Left lung (tissue), 10 donors: ENCODE results near the gene LSM6. TPM values are rescaled to one million over a fixed set of nuclear protein-coding genes. Genes with fewer than 3 reads are reported as not detected.

ENCODE experiments used
- ATAC-seq: fragments of 200-7000 bp; cut with Tn5 transposase; one replicate; pipeline ENCODE4 v1.9.1; 2020; ENCODE audit warnings: moderate library complexity
- DNase-seq, 4 donors: peaks; one replicate each; pipeline ENCODE4 v3.0.0-alpha.2; 2013 to 2020
- H3K27ac ChIP-seq, 2 donors: fragments of 200-600 bp; sonication (generic) in 1 of 2; one replicate each; pipeline versions ENCODE4 v1.5.0 to v1.8.0; 2020 to 2021
- H3K27me3 ChIP-seq, 2 donors: fragments of 200-600 bp; sonication (generic) in 1 of 2; one replicate each; pipeline versions ENCODE4 v1.5.0 to v1.8.0; 2020 to 2021
- H3K36me3 ChIP-seq, 2 donors: fragments of 200-600 bp; sonication (generic) in 1 of 2; one replicate each; pipeline versions ENCODE4 v1.5.0 to v1.8.0; 2020 to 2021
- H3K4me1 ChIP-seq, 2 donors: fragments of 200-600 bp; one replicate each; pipeline ENCODE4 v1.8.0; 2021
- H3K4me3 ChIP-seq, 2 donors: fragments of 200-600 bp; sonication (generic) in 1 of 2; one replicate each; pipeline versions ENCODE4 v1.5.0 to v1.8.0; 2020 to 2021; ENCODE audit warnings: mild to moderate bottlenecking in 1 of 2
- H3K9me3 ChIP-seq, 2 donors: fragments of 200-600 bp; sonication (generic) in 1 of 2; one replicate each; pipeline versions ENCODE4 v1.5.0 to v1.8.0; 2020 to 2021
- CTCF ChIP-seq, 2 donors: fragments of 200-600 bp; sonication (generic) in 1 of 2; IDR thresholded peaks; one replicate each; pipeline versions ENCODE4 v1.5.0 to v1.8.0; 2021; ENCODE audit warnings: antibody characterized with exemption in 2 of 2
- intact Hi-C, 2 donors: fragments of 100-400 bp; cut with DNase I; formaldehyde crosslinking; loops; one replicate each; pipeline versions ENCODE4 v1.11.2 to v1.14.2; 2022
- polyA plus RNA-seq, 6 donors: library from polyadenylated mRNA; unstranded; fragments of 120-200 nt; gene quantifications; one replicate each; pipeline ENCODE4 v1.2.1, GENCODE V29; 2013; ENCODE audit not compliant: insufficient read length in 6 of 6
- total RNA-seq, 2 donors: library from RNA; stranded (reverse); fragmentation: NEBNext Ultra II Directional; extraction: Animal tissue kit (Norgen Biotek cat#: 25700); gene quantifications; one replicate each; pipeline ENCODE4 v1.2.1, GENCODE V29; 2021
- donor health status: DM: no; HTN: yes; CAD: no.
- donor health status: DM: no; HTN: no; CAD: no.

LSM6 gene
- total and polyA plus RNA-seq, 8 donors = 21.8 to 68.4 (median 62.2) TPM

- H3K36me3 ChIP-seq = no peaks in the 10 kb centered on the region
- peaks cover 0 to 8% of the 10 kb centered on the region in 2 donors for H3K9me3 ChIP-seq
- no peaks in the 10 kb centered on the region for H3K4me1 ChIP-seq
- DNase-seq (no peak), ATAC-seq (no peak)
- intact Hi-C loops = no loop called here
- H3K27me3 ChIP-seq = no peaks in the 10 kb centered on the region
- H3K4me3 ChIP-seq = no peak overlapping the region
- H3K27ac ChIP-seq = no peak overlapping the region
- TF ChIP-seq CTCF (IDR thresholded peaks at IDR 0.05) = no peak
Observed at GRCh38 chr4:146155152-146155724, 20.3 kb upstream of the LSM6 start.

DNA sequence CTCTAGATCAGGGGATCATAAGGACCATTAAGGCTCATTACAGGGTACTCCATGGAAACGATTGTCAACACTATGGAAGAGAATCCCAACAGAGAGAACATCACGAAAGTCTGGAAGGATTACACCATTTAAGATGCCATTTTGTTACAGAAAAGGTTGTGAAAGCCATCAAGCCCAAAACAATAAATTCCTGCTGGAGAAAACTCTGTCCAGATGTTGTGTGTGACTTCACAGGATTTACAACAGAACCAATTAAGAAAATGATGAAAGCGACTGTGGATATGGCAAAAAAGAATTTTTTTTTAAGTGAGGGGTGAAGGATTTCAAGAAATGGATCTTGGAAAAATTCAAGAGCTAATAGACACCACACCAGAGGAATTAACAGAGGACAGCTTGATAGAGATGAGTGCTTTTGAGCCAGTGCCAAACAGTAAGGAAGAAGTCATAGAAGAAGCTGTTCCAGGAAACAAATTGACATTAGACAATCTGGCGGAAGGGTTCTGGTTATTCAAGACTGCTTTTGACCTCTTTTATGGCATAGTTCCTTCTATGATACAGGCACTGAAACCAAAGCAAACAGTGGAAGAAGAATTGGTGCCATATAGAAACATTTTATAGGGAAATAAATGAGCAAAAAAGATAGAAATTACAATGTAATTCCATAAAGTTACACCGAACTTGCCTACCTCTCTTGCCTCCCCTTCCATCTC is 17.3 kb upstream of the LSM6 start:
- TF ChIP-seq CTCF (IDR thresholded peaks at IDR 0.05) = no peak
- intact Hi-C loops = no loop called here
- Histone ChIP-seq H3K27me3 (no peaks in the 10 kb centered on the region), H3K4me3 (no peak overlapping the region), H3K36me3 (no peaks in the 10 kb centered on the region), H3K9me3 (peaks cover 0 to 25% of the 10 kb centered on the region in 2 donors), H3K4me1 (no peaks in the 10 kb centered on the region), H3K27ac (no peak overlapping the region)
- ATAC-seq (no peak), DNase-seq (no peak)

DNA sequence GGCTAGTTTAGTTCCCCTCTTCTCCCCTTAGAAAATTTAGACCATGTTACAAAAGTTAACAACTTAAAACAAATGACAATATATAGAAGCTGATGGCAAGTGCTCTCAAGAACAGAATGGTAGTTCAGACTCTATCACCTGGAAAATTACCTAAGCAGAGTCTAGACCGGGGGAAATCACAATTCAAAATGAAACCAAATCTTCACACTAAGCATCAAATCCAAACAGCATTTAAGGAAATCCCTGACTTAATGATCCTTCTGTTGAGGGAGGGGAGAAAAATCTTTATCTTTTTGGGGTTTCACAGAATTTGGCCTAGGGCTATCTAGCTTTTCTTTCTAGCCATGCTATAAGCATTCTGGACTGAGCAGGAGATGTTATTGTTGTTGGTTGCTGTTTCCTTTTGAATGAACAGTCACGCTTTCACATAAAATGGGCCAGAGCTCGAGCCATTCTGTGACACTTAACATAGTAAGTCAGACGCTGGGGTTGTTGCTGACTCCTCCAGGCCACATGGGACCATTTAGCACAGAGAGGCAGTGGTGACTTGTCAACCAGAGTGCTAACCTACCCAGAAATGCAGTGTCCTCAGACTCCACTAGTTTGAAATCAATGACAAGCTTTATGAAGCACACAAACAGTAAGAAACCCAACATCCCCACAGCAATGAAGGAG is 16.0 kb upstream of the LSM6 start:
- Histone ChIP-seq H3K27me3 (no peaks in the 10 kb centered on the region), H3K9me3 (peaks cover 0 to 25% of the 10 kb centered on the region in 2 donors), H3K4me3 (no peak overlapping the region), H3K36me3 (no peaks in the 10 kb centered on the region), H3K4me1 (no peaks in the 10 kb centered on the region), H3K27ac (no peak overlapping the region)
- no peak for TF ChIP-seq CTCF (IDR thresholded peaks at IDR 0.05)
- intact Hi-C loops = no loop called here
- DNase-seq (no peak), ATAC-seq (no peak)

DNA sequence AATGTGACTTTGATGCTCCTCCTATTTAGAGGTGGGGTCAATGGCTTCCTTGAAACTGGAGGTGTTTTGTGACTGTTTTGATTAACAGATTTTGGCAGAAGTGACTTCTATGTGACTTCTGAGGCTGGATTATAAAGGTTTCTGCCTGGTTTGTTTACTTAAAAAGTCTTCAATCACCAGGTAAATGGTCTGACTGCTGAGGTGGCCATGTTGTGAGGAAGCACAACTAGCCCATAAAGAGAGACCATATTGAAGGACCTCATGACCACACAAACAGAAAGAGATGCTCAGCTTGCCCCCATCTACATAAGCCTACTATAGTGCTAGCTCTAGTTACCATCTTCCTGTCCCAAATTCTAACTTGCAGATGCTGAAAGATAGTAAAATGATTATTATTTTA is 14.3 kb upstream of the LSM6 start:
- Histone ChIP-seq H3K36me3 (no peaks in the 10 kb centered on the region), H3K4me3 (no peak overlapping the region), H3K9me3 (peaks cover 0 to 25% of the 10 kb centered on the region in 2 donors), H3K4me1 (no peaks in the 10 kb centered on the region), H3K27me3 (no peaks in the 10 kb centered on the region), H3K27ac (no peak overlapping the region)
- TF ChIP-seq CTCF (IDR thresholded peaks at IDR 0.05) = no peak
- intact Hi-C loops = no loop called here
- no peak for DNase-seq
- no peak for ATAC-seq

- DNase-seq (no peak), ATAC-seq (no peak)
- no peak overlapping the region for H3K4me3 ChIP-seq
- H3K27ac ChIP-seq = no peak overlapping the region
- no peaks in the 10 kb centered on the region for H3K4me1 ChIP-seq
- H3K36me3 ChIP-seq = no peaks in the 10 kb centered on the region
- TF ChIP-seq CTCF (IDR thresholded peaks at IDR 0.05) = no peak
- peaks cover 0 to 17% of the 10 kb centered on the region in 2 donors for H3K9me3 ChIP-seq
- H3K27me3 ChIP-seq = no peaks in the 10 kb centered on the region
- intact Hi-C loops = no loop called here
Observed at GRCh38 chr4:146165221-146165620, 10.3 kb upstream of the LSM6 start.
